GM12864 (cell line): ENCODE measurements around the gene RIMKLA.

Experiments used
- DNase-seq: peaks from one replicate; pipeline ENCODE4 v3.0.0-alpha.2; 2011; ENCODE audit warnings: low read depth
- H3K4me3 ChIP-seq: 2 replicates; pipeline ENCODE4 v1.5.1; 2011; ENCODE audit warnings: mild to moderate bottlenecking, low read depth, low read length, control low read depth
- CTCF ChIP-seq: IDR thresholded peaks from 2 replicates; pipeline ENCODE4 v1.5.1; 2011; ENCODE audit warnings: low read depth, mild to moderate bottlenecking, moderate library complexity, low read length, control low read depth, inconsistent platforms; ENCODE audit errors: missing control alignments

RIMKLA gene

GRCh38 chr1:42350086-42350485 is 30.5 kb upstream of the RIMKLA start:
- no peak for DNase-seq
- no peak overlapping the region for H3K4me3 ChIP-seq
- no peak for TF ChIP-seq CTCF

GRCh38 chr1:42358791-42359190 is 21.8 kb upstream of the RIMKLA start:
- no peak for TF ChIP-seq CTCF
- no peak overlapping the region for H3K4me3 ChIP-seq
- DNase-seq, result no peak

GRCh38 chr1:42359466-42359865 is 21.1 kb upstream of the RIMKLA start:
- no peak for DNase-seq
- no peak for TF ChIP-seq CTCF

GRCh38 chr1:42364089-42364488 is 16.5 kb upstream of the RIMKLA start:
- H3K4me3 ChIP-seq, result no peak overlapping the region
- no peak for DNase-seq
- TF ChIP-seq CTCF, result no peak

More at GRCh38 chr1:42359466-42359865, 21.1 kb upstream of the RIMKLA start:
- H3K4me3 ChIP-seq, result no peak overlapping the region

- DNase-seq, result no peak
- H3K4me3 ChIP-seq, result no peak overlapping the region
- TF ChIP-seq CTCF, result no peak
Measured at GRCh38 chr1:42364542-42364941, 16.1 kb upstream of the RIMKLA start.

GRCh38 chr1:42365118-42365517 is 15.5 kb upstream of the RIMKLA start:
- DNase-seq, result no peak
- H3K4me3 ChIP-seq, result no peak overlapping the region
- no peak for TF ChIP-seq CTCF

GRCh38 chr1:42368096-42368795 is 12.3 kb upstream of the RIMKLA start:
- no peak for TF ChIP-seq CTCF
- no peak for DNase-seq
- H3K4me3 ChIP-seq, result no peak overlapping the region
